IMR-90 (cell line): Measurements from ENCODE around the gene CWC25. TPM values are rescaled to one million over a fixed set of nuclear protein-coding genes. Genes with fewer than 3 reads are reported as not detected.

Experiments used
- ATAC-seq: fragments of 200-7000 bp; cut with Tn5 transposase; 2 replicates; pipeline ENCODE4 v1.9.1; 2020; ENCODE audit warnings: low read depth, mild to moderate bottlenecking, moderate library complexity
- BruUV-seq: library from RNA; stranded (reverse); fragments of 400-500 nt; replicated peaks from 2 replicates; lab custom pipeline; 2021; lab: Mats Ljungman, UMichigan
- CTCF ChIA-PET: fragments of 300-600 bp; formaldehyde crosslinking; extraction: SDS; loops from one replicate; lab custom pipeline; 2021; ENCODE audit warnings: antibody characterized with exemption; lab: Yijun Ruan, JAX
- POLR2A ChIA-PET: fragments of 300-600 bp; sonication (Branson Sonifier 250); formaldehyde crosslinking; loops from one replicate; lab custom pipeline; 2022; ENCODE audit warnings: antibody characterized with exemption; ENCODE audit not compliant: unreplicated experiment; lab: Charles Lee
- DNase-seq: peaks from one replicate; pipeline ENCODE4 v3.0.0; 2013
- H2AFZ ChIP-seq: replicated peaks from 2 replicates; pipeline ENCODE3; 2013; ENCODE audit warnings: low read length, mild to moderate bottlenecking; ENCODE audit not compliant: poor library complexity
- H2AK5ac ChIP-seq: 2 replicates; pipeline ENCODE4 v1.6.1; 2013; ENCODE audit warnings: low read depth, low read length, inconsistent platforms
- H2AK9ac ChIP-seq: replicated peaks from 2 replicates; pipeline ENCODE3; 2013; ENCODE audit warnings: mild to moderate bottlenecking, low read depth, low read length, moderate library complexity; ENCODE audit not compliant: poor library complexity
- H2BK120ac ChIP-seq: 2 replicates; pipeline ENCODE4 v1.6.1; 2013; ENCODE audit warnings: low read depth, low read length, inconsistent platforms
- H2BK15ac ChIP-seq: 3 replicates; pipeline ENCODE4 v1.6.1; 2013; ENCODE audit warnings: low read depth, low read length, inconsistent platforms
- H2BK20ac ChIP-seq: 2 replicates; pipeline ENCODE4 v1.6.1; 2013; ENCODE audit warnings: low read depth, mild to moderate bottlenecking, inconsistent platforms, low read length, moderate library complexity
- H2BK5ac ChIP-seq: 2 replicates; pipeline ENCODE4 v1.6.1; 2013; ENCODE audit warnings: mild to moderate bottlenecking, low read depth, low read length, inconsistent platforms; ENCODE audit not compliant: poor library complexity, severe bottlenecking
- H3K14ac ChIP-seq: replicated peaks from 2 replicates; pipeline ENCODE4 v1.6.1; 2013; ENCODE audit warnings: low read depth, low read length, inconsistent platforms
- H3K18ac ChIP-seq: 2 replicates; pipeline ENCODE4 v1.6.1; 2013; ENCODE audit warnings: low read depth, low read length, control low read depth
- H3K23ac ChIP-seq: 2 replicates; pipeline ENCODE4 v1.6.1; 2013; ENCODE audit warnings: low read depth, low read length, inconsistent platforms
- H3K27ac ChIP-seq: 2 replicates; pipeline ENCODE4 v1.5.1; 2013; ENCODE audit warnings: mild to moderate bottlenecking, control low read depth, low read length; ENCODE audit not compliant: insufficient read depth
- H3K27me3 ChIP-seq: 2 replicates; pipeline ENCODE4 v1.6.1; 2013; ENCODE audit warnings: low read length; ENCODE audit not compliant: control insufficient read depth, insufficient read depth
- H3K36me3 ChIP-seq: 2 replicates; pipeline ENCODE4 v1.6.1; 2013; ENCODE audit warnings: low read length, mixed read lengths; ENCODE audit not compliant: control insufficient read depth, insufficient read depth
- H3K4ac ChIP-seq: 2 replicates; pipeline ENCODE4 v1.6.1; 2013; ENCODE audit warnings: low read depth, low read length, inconsistent platforms
- H3K4me1 ChIP-seq: 2 replicates; pipeline ENCODE4 v1.6.1; 2013; ENCODE audit warnings: low read length, mixed read lengths; ENCODE audit not compliant: control insufficient read depth, insufficient read depth
- H3K4me2 ChIP-seq: 2 replicates; pipeline ENCODE4 v1.6.1; 2013; ENCODE audit warnings: low read depth, mild to moderate bottlenecking, control low read depth, low read length, moderate library complexity
- H3K4me3 ChIP-seq: 2 replicates; pipeline ENCODE4 v1.5.1; 2013; ENCODE audit warnings: low read depth, mild to moderate bottlenecking, control low read depth, low read length, moderate library complexity; ENCODE audit not compliant: insufficient read depth
- H3K56ac ChIP-seq: 2 replicates; pipeline ENCODE4 v1.6.1; 2013; ENCODE audit warnings: low read length, inconsistent platforms; ENCODE audit not compliant: insufficient read depth; ENCODE audit errors: extremely low read depth
- H3K79me1 ChIP-seq, 2 experiments: 2 replicates each; pipeline ENCODE4 v1.6.1; 2013; ENCODE audit warnings: low read length in 2 of 2, inconsistent platforms in 1 of 2, low read depth in 1 of 2
- H3K9ac ChIP-seq: 2 replicates; pipeline ENCODE4 v1.6.1; 2013; ENCODE audit warnings: low read depth, low read length, control low read depth
- H3K9me1 ChIP-seq: 2 replicates; pipeline ENCODE4 v1.6.1; 2013; ENCODE audit warnings: low read length, inconsistent platforms; ENCODE audit not compliant: insufficient read depth
- H3K9me3 ChIP-seq: 2 replicates; pipeline ENCODE4 v1.6.1; 2013; ENCODE audit warnings: low read length; ENCODE audit not compliant: control insufficient read depth, insufficient read depth
- H4K20me1 ChIP-seq: 2 replicates; pipeline ENCODE4 v1.6.1; 2013; ENCODE audit warnings: low read length, inconsistent platforms; ENCODE audit not compliant: insufficient read depth
- H4K5ac ChIP-seq: 2 replicates; pipeline ENCODE4 v1.6.1; 2013; ENCODE audit warnings: mild to moderate bottlenecking, low read depth, low read length, control low read depth
- H4K8ac ChIP-seq, 2 experiments: 2 replicates each; pipeline ENCODE4 v1.6.1; 2013; ENCODE audit warnings: low read depth in 2 of 2, low read length in 2 of 2, control low read depth in 1 of 2, inconsistent platforms in 1 of 2
- H4K91ac ChIP-seq: 2 replicates; pipeline ENCODE4 v1.6.1; 2013; ENCODE audit warnings: low read depth, low read length, inconsistent platforms; ENCODE audit not compliant: insufficient read depth
- BHLHE40 ChIP-seq: fragments of 150-350 bp; IDR thresholded peaks from 2 replicates; pipeline ENCODE4 v1.6.1; 2016; ENCODE audit warnings: mild to moderate bottlenecking, low read depth, low read length
- CEBPB ChIP-seq: IDR thresholded peaks from 2 replicates; pipeline ENCODE4 v1.6.1; 2012; ENCODE audit warnings: low read depth, low read length, improper control_type of control experiment
- FOS ChIP-seq: fragments of 150-350 bp; IDR thresholded peaks from 2 replicates; pipeline ENCODE4 v1.6.1; 2016; ENCODE audit warnings: low read depth, low read length
- MAFK ChIP-seq: IDR thresholded peaks from 2 replicates; pipeline ENCODE4 v1.6.1; 2012; ENCODE audit warnings: low read depth, low read length, improper control_type of control experiment
- RCOR1 ChIP-seq: IDR thresholded peaks from 2 replicates; pipeline ENCODE4 v1.6.1; 2012; ENCODE audit warnings: mild to moderate bottlenecking, low read length, improper control_type of control experiment; ENCODE audit not compliant: insufficient replicate concordance
- SMC3 ChIP-seq: fragments of 150-350 bp; IDR thresholded peaks from 2 replicates; pipeline ENCODE4 v1.6.1; 2016; ENCODE audit warnings: low read depth, mild to moderate bottlenecking, antibody characterized with exemption, low read length, moderate library complexity
- WGBS, 2 experiments: methylation state at CpG; one replicate each; pipeline versions ENCODE4 v1.1.5 to v1.1.7; 2013; ENCODE audit warnings: missing lambda C conversion rate in 2 of 2; ENCODE audit not compliant: insufficient read length in 1 of 2; ENCODE audit errors: extremely low coverage in 2 of 2; 5-methylcytosine and 5-hydroxymethylcytosine counted together
- dilution Hi-C: fragments of 300-500 bp; cut with HindIII; formaldehyde crosslinking; loops from one replicate; pipeline ENCODE4 v1.14.3; 2018; ENCODE audit warnings: low sequenced_read_pairs; ENCODE audit not compliant: unreplicated experiment
- in situ Hi-C: fragments of 300-500 bp; cut with MboI; formaldehyde crosslinking; loops from 3 replicates; pipeline ENCODE4 v1.14.3; 2019; ENCODE audit warnings: low sequenced_read_pairs, inconsistent platforms, mixed read lengths
- intact Hi-C: fragments of 100-400 bp; cut with micrococcal nuclease; formaldehyde crosslinking; loops from 2 replicates; pipeline ENCODE4 v1.10.0; 2022
- polyA plus RNA-seq, 3 experiments: library from polyadenylated mRNA; depleted of rRNA; stranded (reverse); fragments of >200 nt; gene quantifications; 2 replicates each; pipeline ENCODE4 v1.2.3, GENCODE V29; 2012; ENCODE audit warnings: low replicate concordance in 1 of 3
- total RNA-seq: library from RNA; depleted of rRNA; stranded (reverse); fragments of >200 nt; gene quantifications from 2 replicates; pipeline ENCODE4 v1.2.3, GENCODE V29; 2012
- TF ChIP-seq, protein P1 (sequence below): fragments of 150-350 bp; IDR thresholded peaks from 2 replicates; pipeline ENCODE4 v1.6.1; 2017; ENCODE audit warnings: mild to moderate bottlenecking, antibody characterized with exemption, low read length, low read depth
- TF ChIP-seq, protein P2 (sequence below): conservative IDR thresholded peaks from 2 replicates; pipeline ENCODE4 v1.5.1; 2012; ENCODE audit warnings: mild to moderate bottlenecking, low read depth, low read length, improper control_type of control experiment
- TF ChIP-seq, protein P3 (sequence below): fragments of 150-350 bp; IDR thresholded peaks from 2 replicates; pipeline ENCODE4 v1.6.1; 2016; ENCODE audit warnings: low read depth, mild to moderate bottlenecking, low read length, moderate library complexity, borderline replicate concordance

CWC25 gene
- total and polyA plus RNA-seq, 2 of the 4 experiments (the other 2 are of a cell fraction) = 9.1 to 16.1 TPM

DNA sequence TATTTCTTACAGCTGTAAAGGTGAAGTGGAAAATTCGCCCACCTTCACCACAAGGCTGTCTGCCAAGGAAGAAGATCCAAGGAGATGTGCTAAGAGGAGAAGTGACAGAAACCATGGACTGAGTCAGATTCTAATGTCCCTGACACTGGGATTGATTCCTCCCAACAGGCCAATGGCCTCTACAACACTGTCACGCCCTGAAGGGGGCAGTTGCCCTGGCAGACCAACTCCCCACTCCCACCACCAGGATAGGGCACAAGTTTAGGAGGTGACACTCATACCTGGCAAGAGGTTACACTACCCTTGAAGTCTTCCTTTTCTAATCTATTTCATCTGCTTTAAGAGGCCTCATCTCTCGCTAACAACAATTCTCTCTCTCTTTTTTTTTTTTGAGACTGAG is 41.9 kb downstream of the CWC25 start:
- H3K9me3 ChIP-seq = no peaks in the 10 kb centered on the region
- H4K8ac ChIP-seq = no peak overlapping the region
- H3K4ac ChIP-seq = no peak overlapping the region
- H3K27me3 ChIP-seq = no peaks in the 10 kb centered on the region
- H3K4me2 ChIP-seq = no peak overlapping the region
- H2BK15ac ChIP-seq = no peak overlapping the region
- peaks cover 4% of the 10 kb centered on the region; the same call in 1 of the 2 replicates for H4K20me1 ChIP-seq
- no CpG with 5 or more reads among the region's 3 CpGs for WGBS, 2 experiments
- BruUV-seq = no TSS peak
- POLR2A ChIA-PET = no interaction called here
- dilution Hi-C loops = no loop called here
- H3K23ac ChIP-seq = no peak overlapping the region
- H3K4me3 ChIP-seq = no peak overlapping the region
- no peak overlapping the region for H3K14ac ChIP-seq
- H2AK5ac ChIP-seq = no peak overlapping the region
- intact Hi-C loops = no loop called here
- peaks cover 8% of the 10 kb centered on the region for H3K9me1 ChIP-seq
- no peak for ATAC-seq
- H3K36me3 ChIP-seq = peaks cover 69% of the 10 kb centered on the region
- H3K27ac ChIP-seq = no peak overlapping the region
- TF ChIP-seq SMC3 (no peak), FOS (no peak), RCOR1 (no peak), BHLHE40 (no peak), MAFK (no peak), CEBPB (no peak)
- TF ChIP-seq, protein P1, sequence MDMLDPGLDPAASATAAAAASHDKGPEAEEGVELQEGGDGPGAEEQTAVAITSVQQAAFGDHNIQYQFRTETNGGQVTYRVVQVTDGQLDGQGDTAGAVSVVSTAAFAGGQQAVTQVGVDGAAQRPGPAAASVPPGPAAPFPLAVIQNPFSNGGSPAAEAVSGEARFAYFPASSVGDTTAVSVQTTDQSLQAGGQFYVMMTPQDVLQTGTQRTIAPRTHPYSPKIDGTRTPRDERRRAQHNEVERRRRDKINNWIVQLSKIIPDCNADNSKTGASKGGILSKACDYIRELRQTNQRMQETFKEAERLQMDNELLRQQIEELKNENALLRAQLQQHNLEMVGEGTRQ = no peak
- TF ChIP-seq, protein P2, sequence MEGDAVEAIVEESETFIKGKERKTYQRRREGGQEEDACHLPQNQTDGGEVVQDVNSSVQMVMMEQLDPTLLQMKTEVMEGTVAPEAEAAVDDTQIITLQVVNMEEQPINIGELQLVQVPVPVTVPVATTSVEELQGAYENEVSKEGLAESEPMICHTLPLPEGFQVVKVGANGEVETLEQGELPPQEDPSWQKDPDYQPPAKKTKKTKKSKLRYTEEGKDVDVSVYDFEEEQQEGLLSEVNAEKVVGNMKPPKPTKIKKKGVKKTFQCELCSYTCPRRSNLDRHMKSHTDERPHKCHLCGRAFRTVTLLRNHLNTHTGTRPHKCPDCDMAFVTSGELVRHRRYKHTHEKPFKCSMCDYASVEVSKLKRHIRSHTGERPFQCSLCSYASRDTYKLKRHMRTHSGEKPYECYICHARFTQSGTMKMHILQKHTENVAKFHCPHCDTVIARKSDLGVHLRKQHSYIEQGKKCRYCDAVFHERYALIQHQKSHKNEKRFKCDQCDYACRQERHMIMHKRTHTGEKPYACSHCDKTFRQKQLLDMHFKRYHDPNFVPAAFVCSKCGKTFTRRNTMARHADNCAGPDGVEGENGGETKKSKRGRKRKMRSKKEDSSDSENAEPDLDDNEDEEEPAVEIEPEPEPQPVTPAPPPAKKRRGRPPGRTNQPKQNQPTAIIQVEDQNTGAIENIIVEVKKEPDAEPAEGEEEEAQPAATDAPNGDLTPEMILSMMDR = no peak
- TF ChIP-seq, protein P3, sequence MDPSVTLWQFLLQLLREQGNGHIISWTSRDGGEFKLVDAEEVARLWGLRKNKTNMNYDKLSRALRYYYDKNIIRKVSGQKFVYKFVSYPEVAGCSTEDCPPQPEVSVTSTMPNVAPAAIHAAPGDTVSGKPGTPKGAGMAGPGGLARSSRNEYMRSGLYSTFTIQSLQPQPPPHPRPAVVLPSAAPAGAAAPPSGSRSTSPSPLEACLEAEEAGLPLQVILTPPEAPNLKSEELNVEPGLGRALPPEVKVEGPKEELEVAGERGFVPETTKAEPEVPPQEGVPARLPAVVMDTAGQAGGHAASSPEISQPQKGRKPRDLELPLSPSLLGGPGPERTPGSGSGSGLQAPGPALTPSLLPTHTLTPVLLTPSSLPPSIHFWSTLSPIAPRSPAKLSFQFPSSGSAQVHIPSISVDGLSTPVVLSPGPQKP = no peak
- H4K91ac ChIP-seq = no peak overlapping the region
- no peak overlapping the region for H2BK5ac ChIP-seq
- H3K4me1 ChIP-seq = no peaks in the 10 kb centered on the region; the same call in 1 of the 2 replicates
- no peak overlapping the region for H3K9ac ChIP-seq
- no peak overlapping the region for H2BK20ac ChIP-seq
- no peak overlapping the region for H4K5ac ChIP-seq
- DNase-seq = no peak
- H2BK120ac ChIP-seq = no peak overlapping the region
- H3K79me1 ChIP-seq = peaks cover 21 to 37% of the 10 kb centered on the region in 2 experiments
- no peak overlapping the region for H2AFZ ChIP-seq
- no peak overlapping the region for H3K18ac ChIP-seq
- CTCF ChIA-PET = no interaction called here
- H2AK9ac ChIP-seq = no peak overlapping the region
- in situ Hi-C loops = no loop called here
- H3K56ac ChIP-seq = no peak overlapping the region
